Muscle layer of duodenum (tissue), 2 donors: ENCODE results near the gene ZC3H12A.
A peak's percentile ranks its signal among the peaks of the same experiment; 100 is the strongest.

ENCODE experiments used
- H3K27ac ChIP-seq: one replicate; pipeline ENCODE4 v1.7.0; 2013; ENCODE audit warnings: mild to moderate bottlenecking, low read length
- H3K27me3 ChIP-seq: one replicate; pipeline ENCODE4 v1.7.0; 2013; ENCODE audit warnings: low read depth, mild to moderate bottlenecking, control low read depth, low read length
- H3K36me3 ChIP-seq, 2 donors: one replicate each; pipeline ENCODE4 v1.7.0; 2013; ENCODE audit warnings: low read length in 2 of 2, control low read depth in 1 of 2, mild to moderate bottlenecking in 1 of 2; ENCODE audit not compliant: insufficient read depth in 2 of 2, control insufficient read depth in 1 of 2
- H3K4me1 ChIP-seq, 2 donors: one replicate each; pipeline ENCODE4 v1.7.0; 2013; ENCODE audit warnings: low read length in 2 of 2, mild to moderate bottlenecking in 2 of 2, control low read depth in 1 of 2, moderate library complexity in 1 of 2; ENCODE audit not compliant: insufficient read depth in 2 of 2, control insufficient read depth in 1 of 2
- H3K4me3 ChIP-seq, 2 donors: one replicate each; pipeline ENCODE4 v1.7.0; 2013; ENCODE audit warnings: low read length in 2 of 2, low read depth in 1 of 2, mild to moderate bottlenecking in 1 of 2
- H3K9me3 ChIP-seq, 2 donors: one replicate each; pipeline ENCODE4 v1.7.0; 2013; ENCODE audit warnings: low read length in 2 of 2, control low read depth in 1 of 2, mild to moderate bottlenecking in 1 of 2; ENCODE audit not compliant: control insufficient read depth in 1 of 2
- donor health status: healthy.

ZC3H12A gene

DNA sequence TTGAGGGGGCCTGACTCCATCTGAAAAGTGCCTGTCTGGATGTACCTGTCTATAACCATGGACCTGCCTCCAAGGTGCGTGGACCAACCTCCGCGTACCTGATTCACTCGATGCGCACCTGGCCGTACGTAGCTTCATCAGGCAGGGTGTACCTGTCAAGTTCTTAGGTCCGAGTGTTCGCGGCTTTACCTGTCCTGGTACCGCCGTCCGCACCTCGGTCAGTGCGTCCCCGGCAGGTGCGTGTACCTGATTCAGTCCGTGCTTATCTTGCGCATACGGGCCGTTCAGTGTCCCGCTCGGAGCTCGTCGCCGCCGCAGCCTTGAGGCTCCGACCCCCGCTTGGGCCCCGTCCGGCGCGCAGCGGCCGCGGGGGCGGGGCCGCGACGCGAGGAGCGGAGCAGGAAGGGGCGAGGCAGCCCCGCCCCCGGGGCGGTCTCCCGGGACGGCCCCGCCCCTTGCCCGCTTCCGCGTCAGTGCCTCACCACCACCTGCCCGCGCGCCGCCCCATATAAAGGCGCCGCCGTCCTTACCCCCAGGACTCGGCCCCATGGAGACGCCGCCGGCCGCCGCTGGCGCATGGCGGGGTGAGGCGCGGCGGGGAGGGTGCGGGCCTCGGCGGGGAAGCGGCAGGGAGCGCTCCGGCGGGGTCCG lies at the start of gene ZC3H12A:
ZC3H12A (plus strand) TSS at position 535 of the 651 bp plus-strand sequence. CDS start 917 bp downstream, outside the sequence.
- H3K36me3 ChIP-seq, result peaks cover 2 to 10% of the 10 kb centered on the region in 2 donors
- peaks cover 44 to 70% of the 10 kb centered on the region in 2 donors for H3K4me1 ChIP-seq
- H3K27me3 ChIP-seq, result no peaks in the 10 kb centered on the region
- H3K9me3 ChIP-seq, result no peaks in the 10 kb centered on the region
- peak within 1 kb of the TSS; percentile 99 for H3K27ac ChIP-seq
- H3K4me3 ChIP-seq, result peak within 1 kb of the TSS; percentile 74 to 98

DNA sequence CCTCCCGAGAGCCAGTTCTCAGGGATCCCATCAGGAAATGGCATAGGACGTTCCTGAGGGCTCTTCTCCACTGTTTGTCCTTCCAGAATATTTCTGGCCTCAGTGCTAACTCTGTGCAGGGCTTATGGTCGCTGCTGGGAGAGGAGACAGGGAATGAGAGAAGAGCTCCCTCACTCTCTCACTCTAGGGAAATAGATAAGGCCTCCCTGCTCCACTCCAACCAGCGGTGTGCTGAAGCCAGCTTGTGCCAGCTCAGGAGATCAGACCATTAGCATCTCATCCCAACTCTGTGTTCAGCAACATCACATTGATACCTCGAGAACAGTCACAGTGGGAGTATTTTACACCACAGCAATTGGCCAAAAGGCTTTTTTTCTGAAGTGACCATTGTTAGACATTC lies 49.2 kb upstream of the ZC3H12A start:
- no peak overlapping the region for H3K27ac ChIP-seq
- H3K4me1 ChIP-seq, result no peaks in the 10 kb centered on the region
- H3K4me3 ChIP-seq, result no peak overlapping the region
- no peaks in the 10 kb centered on the region for H3K36me3 ChIP-seq
- no peaks in the 10 kb centered on the region for H3K9me3 ChIP-seq
- H3K27me3 ChIP-seq, result peaks cover 5% of the 10 kb centered on the region

DNA sequence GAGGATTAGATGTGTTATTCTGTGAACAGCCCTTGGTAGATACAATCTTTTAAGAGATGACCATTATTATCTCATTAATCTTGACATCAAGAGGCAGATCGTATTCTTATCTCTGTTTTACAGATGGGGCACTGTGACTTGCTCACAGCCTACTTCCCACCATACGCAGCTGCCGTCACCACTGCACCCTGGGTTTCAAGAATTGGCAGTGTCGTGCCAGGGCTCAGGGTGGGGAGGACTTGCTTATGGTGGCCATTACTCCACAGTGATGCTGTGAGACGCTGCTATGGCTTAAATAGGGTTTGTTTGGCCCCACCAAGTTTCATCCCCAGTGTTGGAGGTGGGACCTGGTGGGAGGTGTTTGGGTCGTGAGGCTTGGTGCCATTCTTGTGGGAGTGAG lies 45.4 kb upstream of the ZC3H12A start:
- Histone ChIP-seq H3K9me3 (no peaks in the 10 kb centered on the region), H3K27ac (no peak overlapping the region), H3K27me3 (peaks cover 8% of the 10 kb centered on the region), H3K4me3 (no peak overlapping the region), H3K36me3 (no peaks in the 10 kb centered on the region), H3K4me1 (no peaks in the 10 kb centered on the region)

DNA sequence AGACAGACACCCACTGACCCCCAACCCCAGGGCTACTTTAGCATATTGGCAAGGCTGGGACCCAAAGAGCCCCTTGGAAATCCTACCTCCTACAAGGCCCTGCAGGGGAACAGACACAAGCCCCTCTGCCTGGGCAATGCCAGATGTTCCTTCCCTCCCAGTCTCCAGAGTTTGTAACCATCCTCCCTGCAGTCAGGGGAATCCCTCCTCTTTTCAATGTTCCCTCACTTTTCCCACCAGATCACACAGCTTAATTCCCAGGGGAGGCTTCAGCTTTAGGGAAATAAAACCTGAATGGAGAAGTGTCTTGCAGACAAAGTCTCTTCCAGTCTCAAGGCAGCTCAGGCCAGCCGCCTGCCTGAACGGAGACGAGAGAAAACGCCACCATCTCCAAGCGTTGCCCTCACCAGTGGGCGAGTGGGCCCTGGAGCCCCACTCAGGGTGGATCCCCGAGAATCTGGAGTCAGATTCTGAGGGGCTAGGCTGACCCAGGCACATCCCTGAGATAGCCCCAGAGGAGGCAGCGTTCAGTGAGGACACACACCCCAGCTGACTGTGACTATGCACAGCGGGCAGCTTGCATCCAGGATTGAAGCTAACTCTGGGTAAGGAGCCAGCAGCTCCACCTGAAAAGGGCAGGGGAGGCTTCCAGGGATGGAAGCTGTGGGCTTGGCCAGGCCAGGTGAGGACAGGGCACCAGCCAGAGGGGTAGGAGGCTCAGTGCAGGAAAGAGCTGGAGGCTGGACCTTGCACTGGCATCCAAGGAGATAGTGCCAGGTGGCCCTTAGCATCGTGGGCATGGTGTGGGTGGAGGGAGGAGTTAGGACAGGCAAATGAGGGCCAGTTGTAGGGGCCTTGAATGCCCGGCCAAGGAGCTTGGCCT lies 44.0 kb upstream of the ZC3H12A start:
- Histone ChIP-seq H3K4me1 (no peaks in the 10 kb centered on the region), H3K36me3 (no peaks in the 10 kb centered on the region), H3K27ac (no peak overlapping the region), H3K4me3 (no peak overlapping the region), H3K9me3 (no peaks in the 10 kb centered on the region), H3K27me3 (peaks cover 8% of the 10 kb centered on the region)

DNA sequence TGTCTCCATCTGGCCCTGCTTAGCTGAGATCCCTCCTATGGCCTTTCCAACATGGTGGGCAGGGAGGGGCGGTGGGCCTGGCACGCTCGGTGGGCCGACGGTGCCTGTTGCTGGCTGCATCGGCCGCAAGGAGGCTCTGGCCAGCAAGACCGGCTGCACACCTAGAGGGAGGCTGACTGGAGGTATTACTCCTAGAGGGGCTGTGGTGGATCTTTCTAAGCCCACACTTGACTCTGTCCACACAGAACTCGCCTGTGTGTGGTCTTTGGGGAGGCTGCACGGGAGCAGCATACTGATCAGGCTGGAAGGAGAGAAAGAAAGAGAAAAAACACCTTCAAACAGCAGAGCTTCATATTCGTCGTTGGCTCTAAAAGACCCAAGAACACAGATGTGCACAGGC lies 41.7 kb upstream of the ZC3H12A start:
- Histone ChIP-seq H3K4me1 (no peaks in the 10 kb centered on the region), H3K36me3 (no peaks in the 10 kb centered on the region), H3K4me3 (no peak overlapping the region), H3K27ac (no peak overlapping the region), H3K9me3 (no peaks in the 10 kb centered on the region), H3K27me3 (peaks cover 8% of the 10 kb centered on the region)

DNA sequence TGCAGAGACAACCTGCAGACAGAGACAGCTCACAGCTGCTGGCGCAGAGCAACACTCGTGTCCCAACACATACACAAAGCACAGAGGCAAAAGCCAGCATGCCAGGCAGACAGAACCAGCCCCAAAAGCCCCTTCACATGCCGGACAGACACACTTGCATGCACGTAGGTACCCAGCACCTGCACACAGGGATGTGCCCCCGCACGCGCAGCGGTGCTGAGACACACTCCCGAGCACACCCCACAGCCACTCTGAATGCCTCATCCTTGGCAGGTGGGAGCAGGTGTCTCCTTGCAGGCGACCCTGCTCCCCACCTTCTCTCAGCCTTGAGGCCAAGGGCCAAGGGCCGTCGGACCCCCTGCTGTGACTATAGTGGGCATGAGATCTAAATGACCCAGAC lies 41.2 kb upstream of the ZC3H12A start:
- Histone ChIP-seq H3K36me3 (no peaks in the 10 kb centered on the region), H3K9me3 (no peaks in the 10 kb centered on the region), H3K4me1 (no peaks in the 10 kb centered on the region), H3K27ac (no peak overlapping the region), H3K4me3 (no peak overlapping the region), H3K27me3 (peaks cover 8% of the 10 kb centered on the region)

DNA sequence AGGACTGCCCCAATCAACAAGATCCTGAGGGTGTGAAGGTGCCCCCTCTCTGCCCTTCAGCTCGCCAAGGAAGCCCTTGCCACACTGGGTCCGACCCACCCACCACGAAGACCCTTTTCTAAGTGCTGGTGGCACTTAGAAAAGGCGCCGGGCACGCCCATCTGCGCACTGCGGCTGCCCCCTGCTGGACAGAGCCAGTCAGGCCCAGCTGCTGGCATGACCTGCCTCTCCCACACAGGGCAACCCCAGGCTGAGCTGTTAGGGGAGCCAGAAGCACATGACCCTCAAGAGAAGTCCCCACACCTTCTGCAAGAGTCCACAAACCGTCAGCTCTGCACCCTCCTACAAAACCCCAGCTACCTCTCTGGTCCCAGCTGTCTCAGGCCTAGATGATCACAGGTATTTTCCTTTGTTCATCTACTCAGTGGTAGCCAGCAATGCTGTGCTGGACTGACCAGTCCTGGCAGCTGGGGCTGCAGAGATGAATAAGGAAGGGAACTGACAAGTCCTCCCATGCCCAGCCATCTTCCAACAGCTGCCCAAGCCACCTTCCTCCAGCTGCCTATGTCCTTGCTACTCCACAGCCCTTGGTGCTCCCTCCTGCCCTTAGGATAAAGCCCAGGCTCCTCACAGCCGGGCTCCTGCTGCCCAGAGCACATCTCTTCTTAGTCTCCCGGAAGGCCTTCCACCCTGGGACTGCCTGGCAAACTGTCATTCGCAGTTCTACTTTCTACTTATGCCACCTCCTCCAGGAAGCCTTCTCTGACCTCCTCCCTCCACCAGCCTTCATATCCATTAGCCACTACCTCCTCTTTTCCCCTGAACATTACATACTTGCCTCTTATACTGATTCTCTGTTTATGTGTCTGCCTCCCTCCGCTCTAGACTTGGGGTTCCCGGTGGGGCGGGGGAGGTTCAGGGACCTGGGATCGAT lies 39.8 kb upstream of the ZC3H12A start:
- Histone ChIP-seq H3K4me1 (no peaks in the 10 kb centered on the region), H3K4me3 (no peak overlapping the region), H3K9me3 (no peaks in the 10 kb centered on the region), H3K27me3 (peaks cover 8% of the 10 kb centered on the region), H3K36me3 (no peaks in the 10 kb centered on the region), H3K27ac (no peak overlapping the region)

DNA sequence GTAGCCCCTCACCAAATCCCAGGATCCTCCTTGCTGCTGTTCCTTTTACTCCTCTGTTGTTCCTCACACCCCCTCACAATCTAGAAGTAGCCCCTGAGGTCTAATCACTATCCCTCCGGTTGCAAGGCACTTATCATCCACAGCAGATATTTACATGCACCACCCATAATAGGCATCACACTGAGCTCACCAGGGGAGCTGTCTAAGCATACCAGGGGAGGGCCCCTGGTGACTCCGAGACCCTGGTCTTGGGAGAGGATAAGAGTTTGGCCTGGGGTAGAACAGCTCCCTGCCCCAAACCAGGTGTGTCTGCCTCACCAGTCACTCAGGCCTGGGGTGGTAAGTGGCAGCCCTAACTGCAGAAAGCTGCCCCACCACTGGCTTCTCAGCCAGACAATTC lies 37.3 kb upstream of the ZC3H12A start:
- Histone ChIP-seq H3K4me1 (no peaks in the 10 kb centered on the region), H3K9me3 (no peaks in the 10 kb centered on the region), H3K4me3 (no peak overlapping the region), H3K36me3 (no peaks in the 10 kb centered on the region), H3K27me3 (no peaks in the 10 kb centered on the region), H3K27ac (no peak overlapping the region)

DNA sequence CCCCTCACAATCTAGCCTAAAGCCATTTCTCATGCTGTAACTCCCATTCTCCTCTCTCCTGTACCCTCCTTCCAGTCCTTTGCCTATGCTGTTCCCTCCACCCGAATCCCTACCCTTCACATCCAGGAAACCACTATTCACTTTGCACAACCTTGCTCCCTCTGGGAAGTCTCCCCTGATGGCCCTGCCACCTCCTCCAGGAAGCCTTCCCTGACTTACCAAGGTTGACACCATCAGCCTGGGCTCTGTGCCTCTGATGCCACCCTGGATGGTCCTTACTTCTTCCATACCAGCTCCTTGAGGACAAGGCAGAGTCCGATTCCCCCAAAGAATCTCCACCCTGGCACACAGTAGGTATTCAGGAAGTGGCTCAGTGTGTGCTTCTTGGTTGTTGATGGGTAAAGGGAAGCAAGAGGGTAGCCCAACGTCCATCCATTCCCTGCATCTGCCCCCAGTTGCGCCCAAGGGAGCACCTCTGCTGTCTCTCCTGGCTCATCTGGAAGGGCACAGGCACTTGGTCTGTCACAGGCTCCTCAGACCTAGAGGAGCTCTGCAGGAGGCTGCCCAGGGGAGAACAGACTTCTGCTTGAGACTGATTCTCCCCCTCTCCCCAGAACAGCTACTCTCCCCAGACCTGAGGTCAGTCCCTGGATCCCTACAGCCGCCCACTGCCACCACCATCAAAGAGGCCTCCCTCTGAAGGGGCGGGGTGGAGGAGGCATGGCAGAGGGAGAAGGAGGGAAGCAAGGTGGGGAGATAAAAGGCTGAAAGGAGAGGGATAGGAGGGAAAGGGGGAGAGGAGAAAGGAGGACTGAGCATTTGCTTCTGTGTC lies 36.1 kb upstream of the ZC3H12A start:
- Histone ChIP-seq H3K27ac (no peak overlapping the region), H3K27me3 (peaks cover 7% of the 10 kb centered on the region), H3K9me3 (no peaks in the 10 kb centered on the region), H3K4me3 (no peak overlapping the region), H3K36me3 (no peaks in the 10 kb centered on the region), H3K4me1 (no peaks in the 10 kb centered on the region)

DNA sequence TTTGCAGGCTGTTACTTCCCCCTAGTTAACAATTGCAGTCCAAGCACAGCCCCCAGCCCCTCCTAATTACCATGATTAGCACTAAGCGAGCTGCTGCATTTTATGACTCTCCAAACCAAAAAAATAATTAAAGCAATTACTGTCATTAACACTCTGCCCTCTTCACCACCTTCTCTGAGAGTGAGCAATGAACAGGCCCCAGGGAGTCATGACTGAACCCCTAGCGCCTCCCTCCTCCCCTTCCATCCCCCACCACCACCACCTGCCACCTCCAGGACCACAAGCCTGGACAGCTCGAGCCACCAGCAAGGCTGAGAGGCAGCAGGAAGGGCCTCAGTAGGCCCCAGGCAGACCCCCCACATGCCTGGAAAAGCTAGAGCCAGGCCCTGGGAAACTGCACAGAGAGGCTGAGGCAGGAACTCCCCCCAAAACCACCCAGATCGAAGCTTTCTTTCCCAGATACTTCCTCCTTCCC lies 35.5 kb upstream of the ZC3H12A start:
- no peaks in the 10 kb centered on the region for H3K4me1 ChIP-seq
- H3K9me3 ChIP-seq, result no peaks in the 10 kb centered on the region
- H3K27me3 ChIP-seq, result peaks cover 7% of the 10 kb centered on the region
- H3K36me3 ChIP-seq, result no peaks in the 10 kb centered on the region
- no peak overlapping the region for H3K27ac ChIP-seq
- no peak overlapping the region for H3K4me3 ChIP-seq
